C4-2B (cell line): Measurements from ENCODE around the gene COL9A2.
A peak's percentile ranks its signal among the peaks of the same experiment; 100 is the strongest.

Source experiments
- H3K27ac ChIP-seq: fragments of 450-650 bp; 2 replicates; pipeline ENCODE4 v1.5.1; 2017
- ZFX ChIP-seq: fragments of 450-650 bp; IDR thresholded peaks from 2 replicates; pipeline ENCODE4 v1.6.1; 2017
- TF ChIP-seq, protein P1 (sequence below): fragments of 450-650 bp; conservative IDR thresholded peaks from 2 replicates; pipeline ENCODE4 v1.5.1; 2017; ENCODE audit warnings: mild to moderate bottlenecking

Gene COL9A2

GRCh38 chr1:40315795-40316594 lies 1.1 kb downstream of the COL9A2 start:
- H3K27ac ChIP-seq: no peak overlapping the region; the same call in 1 of the 2 replicates
- TF ChIP-seq ZFX: no peak
- TF ChIP-seq, protein P1, sequence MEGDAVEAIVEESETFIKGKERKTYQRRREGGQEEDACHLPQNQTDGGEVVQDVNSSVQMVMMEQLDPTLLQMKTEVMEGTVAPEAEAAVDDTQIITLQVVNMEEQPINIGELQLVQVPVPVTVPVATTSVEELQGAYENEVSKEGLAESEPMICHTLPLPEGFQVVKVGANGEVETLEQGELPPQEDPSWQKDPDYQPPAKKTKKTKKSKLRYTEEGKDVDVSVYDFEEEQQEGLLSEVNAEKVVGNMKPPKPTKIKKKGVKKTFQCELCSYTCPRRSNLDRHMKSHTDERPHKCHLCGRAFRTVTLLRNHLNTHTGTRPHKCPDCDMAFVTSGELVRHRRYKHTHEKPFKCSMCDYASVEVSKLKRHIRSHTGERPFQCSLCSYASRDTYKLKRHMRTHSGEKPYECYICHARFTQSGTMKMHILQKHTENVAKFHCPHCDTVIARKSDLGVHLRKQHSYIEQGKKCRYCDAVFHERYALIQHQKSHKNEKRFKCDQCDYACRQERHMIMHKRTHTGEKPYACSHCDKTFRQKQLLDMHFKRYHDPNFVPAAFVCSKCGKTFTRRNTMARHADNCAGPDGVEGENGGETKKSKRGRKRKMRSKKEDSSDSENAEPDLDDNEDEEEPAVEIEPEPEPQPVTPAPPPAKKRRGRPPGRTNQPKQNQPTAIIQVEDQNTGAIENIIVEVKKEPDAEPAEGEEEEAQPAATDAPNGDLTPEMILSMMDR: no peak

DNA sequence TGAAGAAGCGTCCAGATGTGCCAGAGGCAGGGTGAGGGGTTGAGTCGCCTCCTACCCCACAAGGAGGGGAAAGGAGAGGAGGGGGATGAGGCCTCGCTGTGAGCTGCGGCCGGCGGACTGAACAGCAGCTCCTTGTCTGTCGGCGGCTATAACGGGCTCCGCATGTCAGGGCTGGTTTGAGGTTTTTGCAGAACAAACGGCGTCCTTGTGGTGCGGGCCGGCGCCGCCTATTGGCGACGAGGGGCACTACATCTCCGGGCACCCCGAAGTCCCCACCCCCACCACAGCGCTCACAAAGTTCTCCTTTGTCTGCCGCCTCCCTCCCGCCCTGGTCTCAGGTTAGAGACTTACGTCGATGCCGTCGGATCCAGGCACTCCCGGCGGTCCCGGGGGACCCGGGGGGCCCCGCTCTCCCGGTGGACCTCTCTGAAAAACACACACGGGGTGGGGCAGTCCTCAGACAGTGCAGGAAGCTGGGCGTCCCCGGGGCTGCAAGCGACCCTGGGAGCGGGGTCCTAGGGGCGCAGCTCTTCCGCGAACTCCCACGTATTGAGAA lies 1.8 kb downstream of the COL9A2 start:
- H3K27ac ChIP-seq: no peak overlapping the region; the same call in 1 of the 2 replicates

GRCh38 chr1:40314721-40315238 lies 2.3 kb downstream of the COL9A2 start:
- TF ChIP-seq, protein P1: no peak
- no peak for TF ChIP-seq ZFX
- no peak overlapping the region for H3K27ac ChIP-seq

More for the DNA sequence above, 1.8 kb downstream of the COL9A2 start:
- TF ChIP-seq, protein P1: peak; percentile 97
- no peak for TF ChIP-seq ZFX

DNA sequence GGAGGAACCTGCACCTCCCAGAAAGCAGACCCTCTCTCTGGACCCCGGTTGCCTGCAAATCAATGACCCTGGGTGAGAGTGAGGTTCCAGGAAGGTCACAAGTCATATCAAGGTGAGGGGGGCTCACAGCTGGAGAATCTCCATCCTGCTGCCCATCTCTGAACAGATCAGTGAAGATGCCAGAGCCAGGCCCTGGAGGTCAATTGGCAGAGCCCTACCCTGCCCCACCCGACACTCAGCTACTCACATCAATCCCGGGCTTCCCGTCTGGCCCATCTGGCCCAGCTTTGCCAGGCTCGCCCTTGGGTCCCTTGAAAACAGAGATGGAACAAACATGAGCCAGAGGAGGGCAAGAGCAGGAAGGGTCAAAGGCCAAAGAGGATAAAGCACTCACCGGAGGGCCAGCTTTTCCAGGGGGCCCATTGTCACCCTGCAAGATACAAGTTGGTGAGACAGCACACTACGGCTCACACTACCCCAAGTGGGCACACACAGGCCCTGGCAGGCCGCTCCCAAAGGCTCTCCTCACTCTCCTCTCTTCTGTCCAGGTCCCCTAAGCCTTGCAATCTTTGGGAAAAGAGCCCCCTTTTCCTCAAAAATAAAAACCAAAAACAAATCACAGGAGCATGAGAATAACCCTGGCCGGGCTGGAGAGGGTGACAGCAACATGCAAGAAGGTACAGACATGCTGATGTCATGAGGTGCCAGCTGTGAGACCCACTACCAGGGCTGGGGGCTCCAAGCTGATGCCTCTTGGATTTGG lies 2.9 kb downstream of the COL9A2 start:
- no peak for TF ChIP-seq ZFX
- TF ChIP-seq, protein P1: no peak
- no peak overlapping the region for H3K27ac ChIP-seq

- no peak for TF ChIP-seq ZFX
- TF ChIP-seq, protein P1: no peak
- no peak overlapping the region for H3K27ac ChIP-seq
These were observed 3.6 kb downstream of the COL9A2 start for GRCh38 chr1:40313329-40313957.

DNA sequence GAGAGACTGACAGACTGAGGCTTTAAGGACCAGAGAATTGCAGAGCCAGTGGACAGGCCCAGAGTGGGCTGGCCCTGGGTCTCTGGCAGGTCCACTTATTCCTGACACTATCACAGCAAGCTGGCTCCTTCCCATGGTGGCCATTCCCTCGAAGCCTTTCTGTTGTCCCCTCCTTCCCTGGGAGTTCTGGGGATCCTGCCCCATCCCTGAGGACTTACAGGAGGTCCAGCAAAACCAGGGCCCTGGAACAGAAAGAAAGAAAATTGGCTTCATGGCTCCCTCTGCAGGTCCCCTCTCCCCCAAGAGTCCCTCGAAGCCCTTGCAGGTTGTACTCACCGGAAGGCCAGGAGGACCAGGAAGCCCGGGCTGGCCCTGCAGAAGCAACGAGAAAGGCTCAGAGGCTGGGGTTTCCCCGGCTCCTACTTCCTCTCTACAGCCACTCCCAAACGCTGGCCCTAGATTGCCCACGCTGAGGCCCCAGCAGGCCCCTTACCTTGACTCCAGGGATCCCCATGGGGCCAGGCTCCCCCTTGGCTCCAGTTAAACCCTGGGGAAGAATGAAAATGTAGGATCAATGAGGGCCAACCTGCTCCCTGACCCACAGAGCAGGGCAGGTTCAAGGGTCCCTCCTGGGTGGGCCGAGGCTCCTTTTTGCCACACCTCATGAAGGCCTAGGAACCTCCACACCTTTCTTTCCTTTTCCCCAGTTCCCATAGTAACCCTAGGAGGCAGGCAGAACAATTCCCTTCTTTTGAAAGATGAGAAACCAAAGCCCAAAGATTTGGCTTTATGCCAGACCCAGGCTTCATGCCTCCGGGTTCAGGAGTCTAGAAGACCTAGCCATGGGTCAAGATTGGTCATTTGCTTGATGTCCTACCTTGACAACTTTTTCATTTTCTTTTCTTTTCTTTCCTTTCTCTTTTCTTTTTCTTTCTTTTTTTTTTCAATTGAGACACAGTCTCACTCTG lies 4.6 kb downstream of the COL9A2 start:
- no peak overlapping the region for H3K27ac ChIP-seq
- no peak for TF ChIP-seq ZFX
- TF ChIP-seq, protein P1: no peak
